GM12892 (cell line): Measurements from ENCODE around the gene INF2.
"Not testable (repeated sequence)": the region's sequence is repeated elsewhere in the genome, so short reads cannot be mapped to it uniquely, and the experiment has no call there.

Experiments used
- DNase-seq: peaks from one replicate; pipeline ENCODE4 v3.0.0; 2011; ENCODE audit not compliant: insufficient read length
- FAIRE-seq: peaks from 2 replicates; lab custom pipeline; 2011; peaks lifted over from hg19 to GRCh38; lab: Jason Lieb, UNC
- POLR2A ChIP-seq: IDR thresholded peaks from 2 replicates; pipeline ENCODE4 v1.6.1; 2011; ENCODE audit warnings: low read depth, low read length, control low read depth
- POLR2AphosphoS5 ChIP-seq: IDR thresholded peaks from 2 replicates; pipeline ENCODE4 v1.6.1; 2011; ENCODE audit warnings: low read depth, low read length, control low read depth
- TAF1 ChIP-seq: IDR thresholded peaks from 2 replicates; pipeline ENCODE4 v1.6.1; 2011; ENCODE audit warnings: low read depth, mild to moderate bottlenecking, control low read depth, low read length, borderline replicate concordance

The INF2 gene

DNA sequence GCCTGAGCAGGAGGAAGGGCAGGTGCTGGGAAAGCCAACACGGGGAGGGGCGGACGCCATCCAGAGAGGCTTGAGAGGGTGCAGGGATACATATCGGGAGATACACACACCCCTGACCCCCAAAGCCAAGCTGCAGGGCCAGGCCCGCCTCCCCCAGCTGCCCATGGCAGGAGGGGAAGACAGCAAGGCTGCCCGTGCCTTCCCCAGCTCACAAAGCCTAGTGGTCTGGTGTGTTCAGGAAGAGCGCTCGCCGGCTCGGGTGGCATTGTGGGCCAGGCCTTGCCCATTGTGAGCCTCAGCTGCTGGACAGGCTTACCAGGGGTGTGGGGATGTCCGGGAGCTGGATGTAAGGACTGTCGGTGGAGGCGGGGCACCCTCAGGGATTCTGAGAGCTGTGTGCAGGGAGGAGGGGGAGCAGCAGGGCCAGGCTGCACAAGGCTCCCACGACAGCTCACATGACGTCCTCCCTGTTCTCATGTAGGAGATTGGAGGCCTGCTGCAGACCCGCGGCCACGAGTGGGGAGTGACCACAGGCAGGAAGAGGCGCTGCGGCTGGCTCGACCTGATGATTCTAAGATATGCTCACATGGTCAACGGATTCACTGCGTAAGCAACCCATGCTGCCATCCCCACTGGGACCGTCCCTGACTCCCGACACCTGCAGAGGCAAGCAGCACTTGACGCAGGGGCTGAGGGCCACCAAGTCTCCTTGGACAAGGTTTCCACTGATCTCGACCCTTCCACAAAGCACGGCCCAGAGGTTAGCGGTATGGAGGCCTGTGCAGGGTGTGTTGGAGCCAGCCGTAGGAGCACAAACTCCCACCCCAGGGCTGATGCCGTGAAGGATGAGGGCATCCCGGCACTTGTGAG, 53.4 kb downstream of the INF2 start:
- FAIRE-seq: no peak
- TF ChIP-seq TAF1: no peak
- TF ChIP-seq POLR2AphosphoS5: no peak
- no peak for TF ChIP-seq POLR2A

DNA sequence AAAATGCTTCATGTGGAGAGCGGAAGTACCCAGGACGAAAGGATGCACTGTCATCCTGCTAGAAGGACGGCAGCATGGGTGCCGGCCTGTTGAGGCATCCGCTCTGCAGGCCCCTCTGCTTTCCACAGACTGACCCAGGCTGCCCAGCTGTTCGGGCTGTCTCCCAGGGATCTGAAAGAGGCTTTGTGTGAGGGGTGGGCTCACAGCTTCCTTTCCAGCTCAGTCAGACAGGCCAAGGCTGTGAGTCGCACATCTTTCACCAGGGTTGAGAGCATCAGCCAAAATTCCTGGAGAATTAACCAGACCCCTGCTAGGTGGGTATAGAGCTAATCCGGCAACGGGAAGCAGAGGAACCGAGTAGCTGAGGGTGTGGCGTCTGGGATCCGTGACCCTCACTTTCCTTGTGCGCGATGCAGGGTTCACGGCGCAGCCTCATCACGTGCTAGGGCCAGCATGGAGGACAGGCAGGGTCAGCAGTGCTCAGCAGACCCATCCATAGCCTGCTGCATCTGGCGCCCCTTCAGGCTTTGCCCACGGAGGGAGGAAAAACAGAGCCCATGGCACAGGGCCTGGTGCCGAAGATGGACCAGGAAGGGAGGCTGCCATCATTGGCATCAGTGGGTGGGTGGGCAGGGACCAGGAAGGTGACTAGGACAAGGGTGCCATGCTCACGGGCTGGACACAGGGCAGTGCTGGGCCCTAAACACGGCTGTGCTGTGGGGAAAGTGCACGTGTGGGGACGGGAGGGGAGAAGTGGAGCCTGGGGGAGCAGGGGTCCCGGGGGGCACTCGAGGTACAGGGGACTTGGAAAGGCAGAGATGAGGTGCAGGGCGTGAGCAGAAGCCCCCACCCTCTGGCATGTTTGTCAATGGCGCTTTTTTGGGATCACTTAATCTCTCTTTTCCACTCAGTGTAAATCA, 54.3 kb downstream of the INF2 start:
- no peak for TF ChIP-seq POLR2A
- TF ChIP-seq TAF1: no peak
- TF ChIP-seq POLR2AphosphoS5: no peak
- DNase-seq: no peak
- no peak for FAIRE-seq

More for the DNA sequence above, 53.4 kb downstream of the INF2 start:
- no peak for DNase-seq

DNA sequence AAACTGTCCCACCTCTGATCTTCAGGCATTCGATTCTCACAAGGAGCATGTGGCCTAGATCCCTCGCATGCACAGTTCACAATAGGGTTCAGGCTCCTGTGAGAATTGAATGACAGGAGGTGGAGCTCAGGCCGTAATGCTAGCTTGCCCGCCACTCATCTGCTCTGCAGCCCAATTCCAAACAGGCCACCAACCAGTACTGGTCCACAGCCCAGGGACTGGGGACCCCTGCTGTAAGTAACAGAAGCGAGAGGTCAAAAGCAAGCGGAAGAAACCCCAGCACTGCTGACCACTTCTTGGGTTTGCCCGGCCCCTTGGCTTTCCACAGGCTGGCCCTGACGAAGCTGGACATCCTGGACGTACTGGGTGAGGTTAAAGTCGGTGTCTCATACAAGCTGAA, 55.1 kb downstream of the INF2 start:
- TF ChIP-seq POLR2AphosphoS5: no peak
- no peak for TF ChIP-seq TAF1
- no peak for TF ChIP-seq POLR2A
- no peak for DNase-seq
- FAIRE-seq: no peak

DNA sequence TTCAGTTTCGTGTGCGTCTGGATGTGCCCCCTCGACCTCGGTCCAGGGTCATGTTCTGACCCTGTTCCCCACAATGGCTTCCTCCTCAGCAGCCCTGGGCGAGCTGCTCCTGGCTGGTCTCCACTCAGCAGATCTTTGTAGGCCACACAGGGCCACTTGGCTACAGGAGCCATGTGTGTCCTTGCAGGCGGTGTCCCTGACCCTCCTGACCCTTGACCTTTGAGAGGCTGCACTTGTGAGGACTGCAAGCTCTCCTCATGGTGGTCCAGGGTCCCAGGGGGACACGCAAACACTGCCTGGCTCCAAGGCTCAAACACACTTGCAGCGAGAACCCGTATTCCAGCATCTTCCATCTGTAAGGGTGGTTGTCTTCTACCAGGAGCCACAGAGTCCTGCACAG, 56.0 kb downstream of the INF2 start:
- no peak for FAIRE-seq
- TF ChIP-seq POLR2A (no peak), TAF1 (no peak), POLR2AphosphoS5 (no peak)

DNA sequence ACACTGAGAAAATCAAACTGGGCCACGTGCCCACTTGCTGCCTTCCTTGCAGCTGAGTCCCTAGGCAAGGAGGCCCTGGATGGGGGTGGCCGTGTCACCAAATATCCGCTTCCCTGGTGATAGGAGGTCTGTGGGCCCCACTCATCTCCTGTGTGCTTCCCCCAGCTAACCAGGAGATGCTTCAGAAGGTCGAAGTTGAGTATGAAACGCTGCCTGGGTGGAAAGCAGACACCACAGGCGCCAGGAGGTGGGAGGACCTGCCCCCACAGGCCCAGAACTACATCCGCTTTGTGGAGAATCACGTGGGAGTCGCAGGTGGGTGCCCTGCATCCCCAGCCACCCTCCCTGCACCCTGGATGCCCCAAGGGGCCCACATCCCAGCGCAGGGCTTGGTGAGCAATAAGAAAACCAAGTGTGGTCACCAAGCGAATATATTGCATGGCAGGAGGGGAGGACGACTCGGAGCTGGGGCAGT, 56.7 kb downstream of the INF2 start:
- DNase-seq (no peak), FAIRE-seq (peak; percentile 61)
- no peak for TF ChIP-seq POLR2A
- TF ChIP-seq POLR2AphosphoS5: no peak
- TF ChIP-seq TAF1: no peak

More for the DNA sequence above, 56.0 kb downstream of the INF2 start:
- no peak for DNase-seq

DNA sequence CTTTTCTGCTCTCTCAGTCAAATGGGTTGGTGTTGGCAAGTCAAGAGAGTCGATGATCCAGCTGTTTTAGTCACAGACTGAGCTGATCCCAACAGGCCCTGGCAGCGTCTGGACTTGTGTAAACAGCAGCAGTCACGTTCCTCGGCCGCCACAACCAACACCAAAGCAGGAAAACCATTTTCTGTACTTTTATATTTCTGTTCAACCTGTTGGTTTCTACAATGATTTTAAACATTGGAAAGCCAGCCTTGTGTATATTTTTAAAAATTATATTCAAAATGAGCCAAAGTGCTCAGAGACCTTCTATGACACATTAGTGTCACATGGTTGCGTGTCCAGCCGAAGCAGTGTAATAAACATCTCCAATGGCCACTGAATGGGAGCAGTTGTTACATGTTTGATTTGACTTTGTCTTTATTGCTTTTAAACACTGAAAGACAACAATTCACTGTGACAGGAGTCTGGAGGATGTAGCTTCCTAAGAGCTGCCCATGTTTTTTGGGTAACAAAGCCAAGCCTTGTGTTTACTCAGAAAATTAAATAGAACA, 57.6 kb downstream of the INF2 start:
- FAIRE-seq (no peak), DNase-seq (no peak)
- no peak for TF ChIP-seq POLR2AphosphoS5
- TF ChIP-seq POLR2A: no peak
- TF ChIP-seq TAF1: no peak

DNA sequence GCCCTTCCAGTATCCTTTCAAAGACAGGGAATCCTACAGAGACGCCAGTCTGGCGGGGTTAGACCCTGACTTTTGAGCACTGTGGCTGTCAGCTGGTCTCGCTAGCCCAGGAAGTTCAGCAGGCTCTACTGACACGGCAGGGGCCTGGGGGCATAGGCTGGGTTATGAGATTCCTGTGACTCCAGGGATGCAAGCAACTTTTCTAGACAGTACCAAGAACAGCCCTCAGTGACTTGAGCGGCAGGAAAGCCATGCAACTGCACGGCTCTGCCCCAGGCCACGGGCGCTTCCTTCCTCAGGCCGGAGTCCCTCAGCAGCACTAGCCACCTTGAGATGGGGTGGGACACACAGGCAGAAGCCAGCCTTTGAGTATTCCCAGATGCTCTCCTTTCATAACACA, 58.5 kb downstream of the INF2 start:
- FAIRE-seq (no peak), DNase-seq (no peak)
- TF ChIP-seq POLR2AphosphoS5 (no peak), POLR2A (no peak), TAF1 (no peak)

DNA sequence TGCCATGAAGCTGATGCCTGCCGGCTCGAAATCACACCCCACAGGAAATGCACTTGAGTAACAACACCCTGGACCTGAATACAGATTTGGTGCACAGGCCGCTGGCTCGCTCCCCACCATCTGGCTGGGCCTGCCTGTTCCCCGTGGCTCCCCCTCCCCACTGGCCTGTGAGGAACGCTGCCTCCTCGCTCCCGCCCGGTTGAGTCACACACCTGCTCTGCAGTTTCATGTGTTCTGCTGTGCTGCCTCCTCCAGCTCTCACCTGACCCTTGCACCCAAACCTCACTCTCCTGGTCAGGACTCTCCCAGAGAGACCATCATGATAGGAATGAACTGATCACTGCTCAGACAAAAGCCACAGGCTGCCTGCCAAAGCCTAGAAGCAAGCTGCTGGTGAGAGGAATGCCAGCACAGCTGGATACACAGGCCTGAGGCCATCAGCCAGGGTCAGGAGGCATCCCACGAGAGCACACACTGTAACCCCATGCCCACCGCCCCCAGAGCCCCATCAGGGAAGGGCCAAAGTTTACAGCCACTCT, 59.8 kb downstream of the INF2 start:
- DNase-seq (no peak), FAIRE-seq (no peak)
- TF ChIP-seq POLR2A (no peak), POLR2AphosphoS5 (no peak), TAF1 (no peak)

DNA sequence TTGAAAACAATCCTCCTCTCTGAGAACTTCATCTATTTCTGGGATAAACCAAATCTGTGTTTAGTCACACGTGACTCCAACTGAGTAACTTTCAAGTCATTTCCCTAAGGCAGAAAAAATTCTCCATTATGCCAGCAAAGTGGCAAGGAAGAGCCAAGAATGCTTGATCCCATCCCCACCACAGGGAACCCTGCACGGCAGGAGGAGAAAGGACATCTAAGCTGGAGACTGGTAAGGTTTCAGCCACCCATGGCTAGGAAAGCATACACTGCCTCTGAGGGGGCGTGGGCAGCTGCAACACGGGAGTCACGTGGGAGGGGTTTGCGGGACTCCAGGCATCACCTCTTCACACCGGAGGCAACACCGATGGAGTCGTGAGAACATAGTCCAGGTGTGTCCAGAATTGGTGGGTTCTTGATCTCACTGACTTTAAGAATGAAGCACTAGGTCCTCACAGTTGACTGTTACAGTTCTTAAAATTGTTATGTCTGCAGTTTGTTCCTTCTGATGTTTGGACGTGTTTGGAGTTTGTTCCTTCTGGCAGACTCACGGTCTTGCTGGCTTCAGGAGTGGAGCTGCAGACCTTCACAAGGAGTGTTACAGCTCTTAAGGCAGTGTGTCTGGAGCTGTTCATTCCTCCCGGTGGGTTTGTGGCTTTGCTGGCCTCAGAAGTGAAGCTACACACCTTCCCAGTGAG, 60.8 kb downstream of the INF2 start:
- TF ChIP-seq POLR2A (no peak), POLR2AphosphoS5 (no peak), TAF1 (no peak)
- no peak for DNase-seq
- FAIRE-seq: no peak

DNA sequence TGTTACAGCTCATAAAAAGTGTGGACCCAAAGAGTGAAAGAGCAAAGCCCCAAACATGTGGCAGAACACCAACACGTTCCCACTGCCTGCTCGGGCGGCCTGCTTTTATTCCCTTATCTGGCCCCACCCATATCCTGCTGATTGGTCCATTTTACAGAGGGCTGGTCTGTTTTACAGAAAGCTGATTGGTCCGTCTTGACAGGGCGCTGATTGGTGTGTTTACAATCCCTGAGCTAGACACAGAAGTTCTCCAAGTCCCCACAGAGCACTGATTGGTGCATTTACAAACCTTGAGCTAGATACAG, 61.3 kb downstream of the INF2 start:
- DNase-seq, FAIRE-seq: not testable (repeated sequence)
